ENCODE results near the gene THSD4. TPM values are rescaled to one million over a fixed set of nuclear protein-coding genes. Genes with fewer than 3 reads are reported as not detected.

Gene THSD4
- polyA plus RNA-seq, 1 donor (not counting 4 experiments of a cell fraction or from before 2014, with no cell fraction given), result 24.5 TPM

GRCh38 chr15:71199384-71200351, 84.4 kb downstream of the THSD4 start:
- no peaks in the 10 kb centered on the region for H3K9me3 ChIP-seq (ENCODE audit: control insufficient read depth, low read depth, low read length)
- H3K27ac ChIP-seq (ENCODE audit: control insufficient read depth, insufficient read depth, low read length), result no peak overlapping the region
- H4K20me1 ChIP-seq (ENCODE audit: control insufficient read depth, extremely low read depth, insufficient read depth, low read length), result no peaks in the 10 kb centered on the region
- H3K4me3 ChIP-seq (ENCODE audit: control insufficient read depth in 2 of 3, extremely low read depth in 1 of 3, insufficient read depth in 2 of 3, low read depth in 1 of 3, low read length in 3 of 3), result no peak overlapping the region
- peaks cover 62% of the 10 kb centered on the region for H3K79me2 ChIP-seq (ENCODE audit: control insufficient read depth, insufficient read depth, low read length)
- peaks cover 3% of the 10 kb centered on the region for H3K9me1 ChIP-seq (ENCODE audit: control insufficient read depth, extremely low read depth, insufficient read depth, low read length)
- dilution Hi-C loops (cut with MboI; ENCODE audit: extremely low pct_ligation_motif_present, low sequenced_read_pairs), result no loop called here
- no peaks in the 10 kb centered on the region for H3K27me3 ChIP-seq (ENCODE audit: control insufficient read depth, extremely low read depth, insufficient read depth, low read length)
- no peak overlapping the region for H2AFZ ChIP-seq (ENCODE audit: control insufficient read depth, low read length)
- H3K9ac ChIP-seq (ENCODE audit: control insufficient read depth, extremely low read depth, insufficient read depth, low read length), result no peak overlapping the region
- FAIRE-seq, result peak; percentile 92
- TF ChIP-seq CTCF (optimal IDR thresholded peaks at IDR 0.05 in 1 of 3, IDR thresholded peaks at IDR 0.05 in 1 of 3, conservative IDR thresholded peaks at IDR 0.05 in 1 of 3; ENCODE audit: extremely low read depth in 1 of 3, insufficient read depth in 2 of 3, low read length in 3 of 3), result no peak
- TF ChIP-seq EZH2 (IDR thresholded peaks at IDR 0.05; ENCODE audit: low read length), result no peak
- H3K4me2 ChIP-seq (ENCODE audit: control insufficient read depth, extremely low read depth, insufficient read depth, low read depth, low read length), result no peak overlapping the region
- DNase-seq (ENCODE audit: low read depth, low spot score), result no peak
- no peaks in the 10 kb centered on the region for H3K4me1 ChIP-seq (ENCODE audit: control insufficient read depth, extremely low read depth, insufficient read depth, low read length)
- peaks cover 5 to 19% of the 10 kb centered on the region in 2 experiments for H3K36me3 ChIP-seq (ENCODE audit: control insufficient read depth in 2 of 2, extremely low read depth in 1 of 2, insufficient read depth in 2 of 2, low read length in 2 of 2)

DNA sequence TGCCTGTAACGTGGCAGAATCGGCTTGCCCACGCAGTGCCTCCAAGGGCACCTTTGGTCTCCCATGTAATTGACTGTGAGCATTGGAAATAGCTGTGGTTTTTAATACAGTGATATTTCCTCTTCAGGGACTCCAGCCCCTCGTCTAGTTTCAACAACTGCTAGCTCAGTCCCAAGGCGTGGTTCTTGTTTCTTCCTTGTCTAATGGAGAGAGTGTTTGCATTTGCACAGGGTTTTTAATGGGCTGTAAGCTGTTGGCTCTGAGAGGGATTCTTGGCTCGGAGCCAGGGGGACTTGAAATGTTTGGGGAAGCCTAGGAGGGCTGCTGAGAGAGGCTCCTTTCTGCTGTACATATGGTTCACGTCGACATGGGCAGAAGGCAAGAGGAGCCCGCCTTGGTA, 86.2 kb downstream of the THSD4 start:
- Histone ChIP-seq H3K9ac (ENCODE audit: control insufficient read depth, extremely low read depth, insufficient read depth, low read length) (no peak overlapping the region), H3K9me1 (ENCODE audit: control insufficient read depth, extremely low read depth, insufficient read depth, low read length) (peaks cover 3% of the 10 kb centered on the region), H3K4me1 (ENCODE audit: control insufficient read depth, extremely low read depth, insufficient read depth, low read length) (no peaks in the 10 kb centered on the region), H3K4me3 (ENCODE audit: control insufficient read depth in 2 of 3, extremely low read depth in 1 of 3, insufficient read depth in 2 of 3, low read depth in 1 of 3, low read length in 3 of 3) (no peak overlapping the region), H2AFZ (ENCODE audit: control insufficient read depth, low read length) (no peak overlapping the region), H3K9me3 (ENCODE audit: control insufficient read depth, low read depth, low read length) (no peaks in the 10 kb centered on the region), H3K4me2 (ENCODE audit: control insufficient read depth, extremely low read depth, insufficient read depth, low read depth, low read length) (no peak overlapping the region), H4K20me1 (ENCODE audit: control insufficient read depth, extremely low read depth, insufficient read depth, low read length) (no peaks in the 10 kb centered on the region), H3K27ac (ENCODE audit: control insufficient read depth, insufficient read depth, low read length) (no peak overlapping the region), H3K79me2 (ENCODE audit: control insufficient read depth, insufficient read depth, low read length) (peaks cover 64% of the 10 kb centered on the region), H3K27me3 (ENCODE audit: control insufficient read depth, extremely low read depth, insufficient read depth, low read length) (no peaks in the 10 kb centered on the region), H3K36me3 (ENCODE audit: control insufficient read depth in 2 of 2, extremely low read depth in 1 of 2, insufficient read depth in 2 of 2, low read length in 2 of 2) (peaks cover 5 to 17% of the 10 kb centered on the region in 2 experiments)
- DNase-seq (ENCODE audit: low read depth, low spot score) (no peak), FAIRE-seq (peak; percentile 26)
- no peak for TF ChIP-seq CTCF (optimal IDR thresholded peaks at IDR 0.05 in 1 of 3, IDR thresholded peaks at IDR 0.05 in 1 of 3, conservative IDR thresholded peaks at IDR 0.05 in 1 of 3; ENCODE audit: extremely low read depth in 1 of 3, insufficient read depth in 2 of 3, low read length in 3 of 3)
- no peak for TF ChIP-seq EZH2 (IDR thresholded peaks at IDR 0.05; ENCODE audit: low read length)
- dilution Hi-C loops (cut with MboI; ENCODE audit: extremely low pct_ligation_motif_present, low sequenced_read_pairs), result no loop called here
